Measurements from ENCODE around the gene FLNC. TPM values are rescaled to one million over a fixed set of nuclear protein-coding genes. Genes with fewer than 3 reads are reported as not detected.
A peak's percentile ranks its signal among the peaks of the same experiment; 100 is the strongest.

FLNC gene
- total and polyA plus RNA-seq, 9 of the 15 experiments (the other 6 are each of a cell fraction or from before 2014, with no cell fraction given) = 0.90 to 155 (median 28.8) TPM

DNA sequence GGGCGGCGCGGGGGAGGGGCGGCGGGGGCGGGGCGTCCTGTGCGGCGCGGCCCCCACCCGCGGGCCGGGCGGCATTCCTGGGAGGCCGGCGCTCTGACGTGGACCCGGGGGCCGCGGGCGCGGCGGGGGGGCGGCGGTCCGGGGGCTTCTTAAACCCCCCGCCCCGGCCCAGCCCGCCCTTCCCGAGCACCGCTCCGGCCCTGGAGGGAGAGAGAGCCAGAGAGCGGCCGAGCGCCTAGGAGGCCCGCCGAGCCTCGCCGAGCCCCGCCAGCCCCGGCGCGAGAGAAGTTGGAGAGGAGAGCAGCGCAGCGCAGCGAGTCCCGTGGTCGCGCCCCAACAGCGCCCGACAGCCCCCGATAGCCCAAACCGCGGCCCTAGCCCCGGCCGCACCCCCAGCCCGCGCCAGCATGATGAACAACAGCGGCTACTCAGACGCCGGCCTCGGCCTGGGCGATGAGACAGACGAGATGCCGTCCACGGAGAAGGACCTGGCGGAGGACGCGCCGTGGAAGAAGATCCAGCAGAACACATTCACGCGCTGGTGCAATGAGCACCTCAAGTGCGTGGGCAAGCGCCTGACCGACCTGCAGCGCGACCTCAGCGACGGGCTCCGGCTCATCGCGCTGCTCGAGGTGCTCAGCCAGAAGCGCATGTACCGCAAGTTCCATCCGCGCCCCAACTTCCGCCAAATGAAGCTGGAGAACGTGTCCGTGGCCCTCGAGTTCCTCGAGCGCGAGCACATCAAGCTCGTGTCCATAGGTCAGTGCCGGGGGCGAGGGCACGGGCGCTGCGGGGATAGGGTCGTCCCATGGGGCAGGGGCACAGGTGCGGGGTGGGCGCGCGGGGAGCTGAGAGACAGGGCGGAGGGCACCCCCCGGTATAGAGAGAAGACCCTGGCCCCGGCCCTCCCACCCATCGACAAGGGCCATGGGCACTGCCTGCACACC is at the start of gene FLNC (continued):
- TF ChIP-seq, protein P1, sequence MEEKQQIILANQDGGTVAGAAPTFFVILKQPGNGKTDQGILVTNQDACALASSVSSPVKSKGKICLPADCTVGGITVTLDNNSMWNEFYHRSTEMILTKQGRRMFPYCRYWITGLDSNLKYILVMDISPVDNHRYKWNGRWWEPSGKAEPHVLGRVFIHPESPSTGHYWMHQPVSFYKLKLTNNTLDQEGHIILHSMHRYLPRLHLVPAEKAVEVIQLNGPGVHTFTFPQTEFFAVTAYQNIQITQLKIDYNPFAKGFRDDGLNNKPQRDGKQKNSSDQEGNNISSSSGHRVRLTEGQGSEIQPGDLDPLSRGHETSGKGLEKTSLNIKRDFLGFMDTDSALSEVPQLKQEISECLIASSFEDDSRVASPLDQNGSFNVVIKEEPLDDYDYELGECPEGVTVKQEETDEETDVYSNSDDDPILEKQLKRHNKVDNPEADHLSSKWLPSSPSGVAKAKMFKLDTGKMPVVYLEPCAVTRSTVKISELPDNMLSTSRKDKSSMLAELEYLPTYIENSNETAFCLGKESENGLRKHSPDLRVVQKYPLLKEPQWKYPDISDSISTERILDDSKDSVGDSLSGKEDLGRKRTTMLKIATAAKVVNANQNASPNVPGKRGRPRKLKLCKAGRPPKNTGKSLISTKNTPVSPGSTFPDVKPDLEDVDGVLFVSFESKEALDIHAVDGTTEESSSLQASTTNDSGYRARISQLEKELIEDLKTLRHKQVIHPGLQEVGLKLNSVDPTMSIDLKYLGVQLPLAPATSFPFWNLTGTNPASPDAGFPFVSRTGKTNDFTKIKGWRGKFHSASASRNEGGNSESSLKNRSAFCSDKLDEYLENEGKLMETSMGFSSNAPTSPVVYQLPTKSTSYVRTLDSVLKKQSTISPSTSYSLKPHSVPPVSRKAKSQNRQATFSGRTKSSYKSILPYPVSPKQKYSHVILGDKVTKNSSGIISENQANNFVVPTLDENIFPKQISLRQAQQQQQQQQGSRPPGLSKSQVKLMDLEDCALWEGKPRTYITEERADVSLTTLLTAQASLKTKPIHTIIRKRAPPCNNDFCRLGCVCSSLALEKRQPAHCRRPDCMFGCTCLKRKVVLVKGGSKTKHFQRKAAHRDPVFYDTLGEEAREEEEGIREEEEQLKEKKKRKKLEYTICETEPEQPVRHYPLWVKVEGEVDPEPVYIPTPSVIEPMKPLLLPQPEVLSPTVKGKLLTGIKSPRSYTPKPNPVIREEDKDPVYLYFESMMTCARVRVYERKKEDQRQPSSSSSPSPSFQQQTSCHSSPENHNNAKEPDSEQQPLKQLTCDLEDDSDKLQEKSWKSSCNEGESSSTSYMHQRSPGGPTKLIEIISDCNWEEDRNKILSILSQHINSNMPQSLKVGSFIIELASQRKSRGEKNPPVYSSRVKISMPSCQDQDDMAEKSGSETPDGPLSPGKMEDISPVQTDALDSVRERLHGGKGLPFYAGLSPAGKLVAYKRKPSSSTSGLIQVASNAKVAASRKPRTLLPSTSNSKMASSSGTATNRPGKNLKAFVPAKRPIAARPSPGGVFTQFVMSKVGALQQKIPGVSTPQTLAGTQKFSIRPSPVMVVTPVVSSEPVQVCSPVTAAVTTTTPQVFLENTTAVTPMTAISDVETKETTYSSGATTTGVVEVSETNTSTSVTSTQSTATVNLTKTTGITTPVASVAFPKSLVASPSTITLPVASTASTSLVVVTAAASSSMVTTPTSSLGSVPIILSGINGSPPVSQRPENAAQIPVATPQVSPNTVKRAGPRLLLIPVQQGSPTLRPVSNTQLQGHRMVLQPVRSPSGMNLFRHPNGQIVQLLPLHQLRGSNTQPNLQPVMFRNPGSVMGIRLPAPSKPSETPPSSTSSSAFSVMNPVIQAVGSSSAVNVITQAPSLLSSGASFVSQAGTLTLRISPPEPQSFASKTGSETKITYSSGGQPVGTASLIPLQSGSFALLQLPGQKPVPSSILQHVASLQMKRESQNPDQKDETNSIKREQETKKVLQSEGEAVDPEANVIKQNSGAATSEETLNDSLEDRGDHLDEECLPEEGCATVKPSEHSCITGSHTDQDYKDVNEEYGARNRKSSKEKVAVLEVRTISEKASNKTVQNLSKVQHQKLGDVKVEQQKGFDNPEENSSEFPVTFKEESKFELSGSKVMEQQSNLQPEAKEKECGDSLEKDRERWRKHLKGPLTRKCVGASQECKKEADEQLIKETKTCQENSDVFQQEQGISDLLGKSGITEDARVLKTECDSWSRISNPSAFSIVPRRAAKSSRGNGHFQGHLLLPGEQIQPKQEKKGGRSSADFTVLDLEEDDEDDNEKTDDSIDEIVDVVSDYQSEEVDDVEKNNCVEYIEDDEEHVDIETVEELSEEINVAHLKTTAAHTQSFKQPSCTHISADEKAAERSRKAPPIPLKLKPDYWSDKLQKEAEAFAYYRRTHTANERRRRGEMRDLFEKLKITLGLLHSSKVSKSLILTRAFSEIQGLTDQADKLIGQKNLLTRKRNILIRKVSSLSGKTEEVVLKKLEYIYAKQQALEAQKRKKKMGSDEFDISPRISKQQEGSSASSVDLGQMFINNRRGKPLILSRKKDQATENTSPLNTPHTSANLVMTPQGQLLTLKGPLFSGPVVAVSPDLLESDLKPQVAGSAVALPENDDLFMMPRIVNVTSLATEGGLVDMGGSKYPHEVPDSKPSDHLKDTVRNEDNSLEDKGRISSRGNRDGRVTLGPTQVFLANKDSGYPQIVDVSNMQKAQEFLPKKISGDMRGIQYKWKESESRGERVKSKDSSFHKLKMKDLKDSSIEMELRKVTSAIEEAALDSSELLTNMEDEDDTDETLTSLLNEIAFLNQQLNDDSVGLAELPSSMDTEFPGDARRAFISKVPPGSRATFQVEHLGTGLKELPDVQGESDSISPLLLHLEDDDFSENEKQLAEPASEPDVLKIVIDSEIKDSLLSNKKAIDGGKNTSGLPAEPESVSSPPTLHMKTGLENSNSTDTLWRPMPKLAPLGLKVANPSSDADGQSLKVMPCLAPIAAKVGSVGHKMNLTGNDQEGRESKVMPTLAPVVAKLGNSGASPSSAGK (IDR thresholded peaks at IDR 0.05) = peak; percentile 92
- TF ChIP-seq COPS2 (conservative IDR thresholded peaks at IDR 0.05) (no peak), ZNF589 (CRISPR knock-in tag; IDR thresholded peaks at IDR 0.05; ENCODE audit: low read depth) (no peak; the same call in 1 of the 2 replicates), MAFF (IDR thresholded peaks at IDR 0.05; ENCODE audit: low read length) (no peak)
- TF ChIP-seq, protein P2, sequence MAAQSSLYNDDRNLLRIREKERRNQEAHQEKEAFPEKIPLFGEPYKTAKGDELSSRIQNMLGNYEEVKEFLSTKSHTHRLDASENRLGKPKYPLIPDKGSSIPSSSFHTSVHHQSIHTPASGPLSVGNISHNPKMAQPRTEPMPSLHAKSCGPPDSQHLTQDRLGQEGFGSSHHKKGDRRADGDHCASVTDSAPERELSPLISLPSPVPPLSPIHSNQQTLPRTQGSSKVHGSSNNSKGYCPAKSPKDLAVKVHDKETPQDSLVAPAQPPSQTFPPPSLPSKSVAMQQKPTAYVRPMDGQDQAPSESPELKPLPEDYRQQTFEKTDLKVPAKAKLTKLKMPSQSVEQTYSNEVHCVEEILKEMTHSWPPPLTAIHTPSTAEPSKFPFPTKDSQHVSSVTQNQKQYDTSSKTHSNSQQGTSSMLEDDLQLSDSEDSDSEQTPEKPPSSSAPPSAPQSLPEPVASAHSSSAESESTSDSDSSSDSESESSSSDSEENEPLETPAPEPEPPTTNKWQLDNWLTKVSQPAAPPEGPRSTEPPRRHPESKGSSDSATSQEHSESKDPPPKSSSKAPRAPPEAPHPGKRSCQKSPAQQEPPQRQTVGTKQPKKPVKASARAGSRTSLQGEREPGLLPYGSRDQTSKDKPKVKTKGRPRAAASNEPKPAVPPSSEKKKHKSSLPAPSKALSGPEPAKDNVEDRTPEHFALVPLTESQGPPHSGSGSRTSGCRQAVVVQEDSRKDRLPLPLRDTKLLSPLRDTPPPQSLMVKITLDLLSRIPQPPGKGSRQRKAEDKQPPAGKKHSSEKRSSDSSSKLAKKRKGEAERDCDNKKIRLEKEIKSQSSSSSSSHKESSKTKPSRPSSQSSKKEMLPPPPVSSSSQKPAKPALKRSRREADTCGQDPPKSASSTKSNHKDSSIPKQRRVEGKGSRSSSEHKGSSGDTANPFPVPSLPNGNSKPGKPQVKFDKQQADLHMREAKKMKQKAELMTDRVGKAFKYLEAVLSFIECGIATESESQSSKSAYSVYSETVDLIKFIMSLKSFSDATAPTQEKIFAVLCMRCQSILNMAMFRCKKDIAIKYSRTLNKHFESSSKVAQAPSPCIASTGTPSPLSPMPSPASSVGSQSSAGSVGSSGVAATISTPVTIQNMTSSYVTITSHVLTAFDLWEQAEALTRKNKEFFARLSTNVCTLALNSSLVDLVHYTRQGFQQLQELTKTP (IDR thresholded peaks at IDR 0.05; ENCODE audit: low read depth in 1 of 2, partially characterized antibody in 2 of 2) = peak in 1 of 2 experiments; percentile 42
- TF ChIP-seq, protein P3, sequence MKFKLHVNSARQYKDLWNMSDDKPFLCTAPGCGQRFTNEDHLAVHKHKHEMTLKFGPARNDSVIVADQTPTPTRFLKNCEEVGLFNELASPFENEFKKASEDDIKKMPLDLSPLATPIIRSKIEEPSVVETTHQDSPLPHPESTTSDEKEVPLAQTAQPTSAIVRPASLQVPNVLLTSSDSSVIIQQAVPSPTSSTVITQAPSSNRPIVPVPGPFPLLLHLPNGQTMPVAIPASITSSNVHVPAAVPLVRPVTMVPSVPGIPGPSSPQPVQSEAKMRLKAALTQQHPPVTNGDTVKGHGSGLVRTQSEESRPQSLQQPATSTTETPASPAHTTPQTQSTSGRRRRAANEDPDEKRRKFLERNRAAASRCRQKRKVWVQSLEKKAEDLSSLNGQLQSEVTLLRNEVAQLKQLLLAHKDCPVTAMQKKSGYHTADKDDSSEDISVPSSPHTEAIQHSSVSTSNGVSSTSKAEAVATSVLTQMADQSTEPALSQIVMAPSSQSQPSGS (CRISPR knock-in tag; IDR thresholded peaks at IDR 0.05) = no peak
